Activated T-helper 1 cell treated with anti-CD3 and anti-CD28 coated beads, Interleukin-2, amount 50 U/mL, for 16 hours (primary cell): ENCODE measurements around the gene ITGA3.

Source experiments
- DNase-seq, 2 donors: peaks; one replicate each; pipeline ENCODE4 v3.0.0-alpha.2; 2020; ENCODE audit warnings: low read depth in 1 of 2, low spot score in 1 of 2

Gene ITGA3

GRCh38 chr17:50106393-50107131, 50.7 kb downstream of the ITGA3 start:
- DNase-seq, result no peak

DNA sequence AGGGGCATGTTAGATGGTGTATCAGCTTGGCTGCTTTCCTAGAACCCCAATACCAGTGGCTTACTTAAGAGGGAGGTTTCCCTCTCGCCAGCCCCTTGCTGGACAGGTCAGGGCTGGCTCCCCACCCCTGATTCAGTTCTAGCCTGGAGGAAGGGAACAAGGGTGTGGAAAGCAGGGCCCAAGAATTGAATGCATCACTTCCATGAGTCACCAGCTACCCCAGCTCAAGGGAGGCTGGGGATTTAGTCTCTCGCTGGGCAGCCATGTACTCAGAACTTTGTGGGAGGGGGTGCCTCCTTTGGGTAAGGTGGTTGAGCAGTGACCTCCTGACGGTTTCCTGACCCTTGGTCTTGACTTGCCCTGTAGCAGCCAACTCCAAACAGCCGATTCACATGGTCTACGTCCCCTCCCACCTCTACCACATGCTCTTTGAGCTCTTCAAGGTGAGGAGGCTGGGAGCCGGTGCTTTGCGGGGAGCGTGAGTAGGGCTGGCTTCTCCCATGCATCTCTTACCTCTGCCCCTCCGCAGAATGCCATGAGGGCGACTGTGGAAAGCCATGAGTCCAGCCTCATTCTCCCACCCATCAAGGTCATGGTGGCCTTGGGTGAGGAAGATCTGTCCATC, 52.0 kb downstream of the ITGA3 start:
- no peak for DNase-seq

GRCh38 chr17:50108556-50108955, 52.6 kb downstream of the ITGA3 start:
- DNase-seq, result no peak

DNA sequence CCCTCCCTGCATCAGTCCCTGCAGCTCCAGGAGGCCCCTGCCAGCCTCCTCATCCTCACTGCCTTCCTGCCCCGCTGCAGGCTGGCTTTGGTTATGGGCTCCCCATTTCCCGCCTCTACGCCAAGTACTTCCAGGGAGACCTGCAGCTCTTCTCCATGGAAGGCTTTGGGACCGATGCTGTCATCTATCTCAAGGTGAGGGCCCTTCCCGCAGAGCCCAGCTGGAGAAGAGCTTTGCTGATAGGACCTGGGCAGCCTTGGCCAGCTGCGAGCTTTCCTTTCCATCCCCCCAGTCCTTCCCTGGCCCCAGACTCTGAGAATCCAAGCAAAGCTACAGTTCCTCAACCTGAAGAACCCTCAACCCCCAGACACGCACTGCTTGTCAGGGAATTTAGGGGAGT, 53.3 kb downstream of the ITGA3 start:
- no peak for DNase-seq

- no peak for DNase-seq
Observed at GRCh38 chr17:50109785-50110184, 53.9 kb downstream of the ITGA3 start.

DNA sequence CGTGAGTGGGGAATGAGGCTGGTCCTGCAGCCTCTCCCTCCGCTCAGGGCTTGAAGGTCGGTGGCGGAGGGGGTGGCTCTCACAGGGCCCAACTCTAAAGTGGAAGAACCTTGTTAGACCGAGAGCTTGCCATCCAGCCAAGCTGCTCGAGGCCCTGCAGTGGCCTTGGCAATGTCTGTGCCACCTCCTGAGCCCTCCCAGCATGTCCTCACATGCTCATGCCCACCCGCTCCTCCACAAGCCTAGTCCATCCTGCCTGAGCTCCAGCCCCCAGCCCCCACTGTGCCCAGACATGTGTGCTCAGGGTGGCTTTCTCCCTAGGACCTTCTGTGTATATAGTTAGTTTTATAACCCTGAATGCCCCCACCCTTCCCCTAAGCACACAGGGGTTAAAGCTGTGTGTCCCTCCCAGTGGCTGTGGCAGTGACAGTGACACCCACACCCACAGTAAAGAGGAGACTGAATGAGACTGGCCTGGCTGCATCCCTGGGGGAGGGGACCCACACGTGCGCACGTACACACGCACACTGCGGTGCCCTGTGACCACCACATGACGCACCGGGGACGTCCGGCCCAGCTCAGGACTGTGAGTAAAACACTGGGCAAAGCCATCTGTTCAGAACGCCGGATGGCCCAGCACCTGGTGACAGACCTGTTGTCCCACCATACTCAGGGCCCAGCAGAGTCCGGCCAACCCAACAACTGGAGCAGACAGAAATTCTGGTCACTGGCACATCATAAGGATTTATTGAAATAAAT, 54.9 kb downstream of the ITGA3 start:
- DNase-seq, result no peak

DNA sequence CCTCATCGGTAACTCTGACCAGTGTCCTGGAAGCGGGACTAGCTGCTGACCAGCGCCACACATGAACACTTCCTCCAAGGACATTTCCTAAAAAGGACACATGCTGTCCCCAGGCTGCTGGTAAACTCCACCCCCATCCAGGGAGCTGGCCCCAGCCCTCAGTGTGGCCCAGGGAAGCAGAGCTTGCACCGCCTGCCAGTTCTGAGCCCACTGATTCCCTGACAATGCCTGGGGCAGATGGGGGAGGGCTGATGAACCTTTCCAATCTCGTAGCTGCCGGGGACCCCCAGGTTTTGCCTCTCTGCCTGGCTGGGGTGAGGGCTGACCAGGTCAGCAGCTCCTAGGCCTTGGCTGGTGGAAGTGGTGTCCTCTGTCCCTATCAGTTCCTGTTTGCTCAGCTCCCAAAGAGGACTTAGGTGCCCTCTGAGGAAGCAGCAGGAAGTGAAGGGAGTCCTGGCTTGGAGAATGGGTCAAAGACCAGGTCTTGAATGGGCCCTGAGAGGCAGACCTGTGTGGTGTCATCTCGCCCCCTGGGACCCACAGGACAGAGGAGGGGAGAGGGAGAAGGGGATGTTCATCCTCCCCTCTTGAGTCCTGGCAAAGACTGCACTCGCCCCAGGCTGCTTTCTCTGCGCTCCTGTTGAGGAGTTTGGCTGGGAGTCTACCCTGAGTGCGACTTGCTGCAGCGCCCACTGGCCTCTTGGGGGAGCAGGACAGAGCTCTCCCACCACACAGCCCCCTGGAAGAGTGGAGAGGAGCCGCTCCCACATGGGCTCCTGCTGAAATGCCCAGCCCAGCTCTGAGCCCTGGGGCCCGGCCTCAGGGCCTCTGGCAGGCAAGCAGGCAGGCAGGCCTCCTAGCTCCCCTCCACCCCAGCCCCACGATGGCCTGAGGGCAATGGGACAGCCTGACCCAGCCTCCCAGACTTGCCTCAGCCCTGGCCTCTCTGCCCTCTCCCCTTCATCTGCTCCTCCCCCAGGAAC, 56.1 kb downstream of the ITGA3 start:
- DNase-seq, result no peak

DNA sequence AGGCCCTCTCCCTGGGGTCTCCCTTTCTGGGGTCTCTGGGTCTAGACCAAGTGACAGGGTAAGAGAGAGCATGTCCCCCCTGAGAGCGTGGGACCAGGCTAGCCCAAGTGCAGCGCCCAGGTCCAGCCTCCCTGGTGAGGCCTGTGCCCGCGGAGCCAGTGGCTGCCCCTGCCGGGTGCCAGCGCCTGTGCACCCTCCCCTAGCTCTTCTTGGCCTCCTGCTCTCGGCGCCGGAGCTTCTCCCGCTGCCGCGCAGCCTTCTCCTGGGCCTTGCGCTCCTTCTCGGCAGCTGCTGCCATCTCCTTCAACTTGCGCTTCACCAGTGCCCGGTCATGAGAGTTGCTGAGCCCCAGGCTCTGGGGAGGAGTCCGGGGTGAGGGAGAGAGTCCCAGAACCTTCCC, 56.8 kb downstream of the ITGA3 start:
- DNase-seq, result no peak

DNA sequence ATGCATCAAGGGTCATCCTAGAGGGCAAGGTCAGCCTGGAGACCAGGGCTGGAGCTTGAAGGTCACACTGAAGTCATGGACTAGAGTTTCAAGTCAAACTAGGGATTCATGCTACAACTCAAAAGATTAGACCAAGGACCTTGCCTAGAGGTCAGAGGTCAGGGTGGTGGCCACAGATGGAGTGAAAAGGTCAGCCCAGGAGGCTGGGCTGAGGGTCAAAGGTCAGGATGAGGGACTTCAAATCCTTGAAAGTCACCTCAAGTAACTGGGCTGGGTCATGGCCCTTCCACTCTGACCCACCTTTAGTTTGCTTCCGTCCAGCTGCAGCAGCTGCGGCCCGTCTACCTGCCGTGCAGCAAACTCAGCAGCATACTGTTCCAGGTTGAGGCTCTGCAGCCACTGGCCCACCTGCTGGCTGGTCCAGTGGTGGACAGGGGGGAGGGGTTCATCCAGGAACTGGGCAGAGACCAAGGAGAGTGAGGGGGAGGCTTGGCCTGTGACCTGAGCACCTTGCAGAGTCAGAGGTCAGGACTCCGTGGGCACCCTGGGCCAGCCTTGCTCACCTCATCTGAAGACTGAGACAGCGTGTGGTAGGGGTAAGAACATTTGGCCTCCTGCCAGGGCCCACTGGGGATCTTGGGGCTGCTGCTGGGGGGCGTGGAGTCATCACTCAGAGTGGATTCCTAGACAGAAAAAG, 57.9 kb downstream of the ITGA3 start:
- DNase-seq, result no peak

GRCh38 chr17:50114401-50114800, 58.5 kb downstream of the ITGA3 start:
- DNase-seq, result no peak

- no peak for DNase-seq
Observed at GRCh38 chr17:50114849-50115357, 59.0 kb downstream of the ITGA3 start.

GRCh38 chr17:50115756-50116155, 59.8 kb downstream of the ITGA3 start:
- DNase-seq, result no peak

DNA sequence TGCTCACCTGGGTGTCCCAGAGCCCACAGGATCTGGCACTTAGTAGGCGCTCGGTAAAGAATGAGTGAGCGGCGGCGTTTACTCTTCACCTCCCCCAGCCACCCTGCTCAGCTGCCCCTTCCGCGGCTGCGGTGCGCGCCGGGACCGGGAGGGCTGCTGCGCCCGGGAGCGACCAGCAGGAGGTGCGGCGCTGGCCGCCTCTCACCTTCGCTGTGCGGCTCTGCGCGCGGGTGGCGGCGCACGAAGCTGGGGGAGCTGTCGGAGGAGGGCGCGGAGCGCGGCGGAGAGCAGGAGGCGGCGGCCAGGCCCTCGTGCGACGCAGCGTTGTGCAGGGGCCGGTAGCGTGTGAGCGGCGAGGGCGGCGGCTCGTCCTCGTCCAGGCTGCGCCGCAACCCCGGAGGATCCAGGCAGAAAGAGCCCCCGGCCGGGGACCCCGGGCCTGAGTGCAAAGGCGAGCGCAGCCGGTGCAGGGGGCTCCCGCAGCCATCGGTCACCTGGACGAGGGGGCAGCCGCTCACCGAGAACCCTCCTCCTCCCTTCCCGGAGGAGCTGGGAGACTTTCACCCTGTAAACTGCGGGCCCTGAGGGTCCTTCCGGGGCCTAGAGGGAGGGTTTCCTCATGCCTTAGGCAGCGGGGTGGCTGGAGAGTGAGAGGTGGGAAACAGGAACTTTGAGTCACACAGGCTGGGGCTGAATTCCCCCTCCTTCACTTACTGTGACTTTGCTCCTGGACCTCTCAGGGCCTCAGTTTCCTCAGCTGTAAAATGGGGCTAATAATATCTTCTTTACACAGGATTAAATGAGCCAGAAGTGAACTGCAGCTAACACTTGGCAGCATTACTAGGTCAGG, 61.5 kb downstream of the ITGA3 start:
- DNase-seq, result peak; percentile 39 to 53

DNA sequence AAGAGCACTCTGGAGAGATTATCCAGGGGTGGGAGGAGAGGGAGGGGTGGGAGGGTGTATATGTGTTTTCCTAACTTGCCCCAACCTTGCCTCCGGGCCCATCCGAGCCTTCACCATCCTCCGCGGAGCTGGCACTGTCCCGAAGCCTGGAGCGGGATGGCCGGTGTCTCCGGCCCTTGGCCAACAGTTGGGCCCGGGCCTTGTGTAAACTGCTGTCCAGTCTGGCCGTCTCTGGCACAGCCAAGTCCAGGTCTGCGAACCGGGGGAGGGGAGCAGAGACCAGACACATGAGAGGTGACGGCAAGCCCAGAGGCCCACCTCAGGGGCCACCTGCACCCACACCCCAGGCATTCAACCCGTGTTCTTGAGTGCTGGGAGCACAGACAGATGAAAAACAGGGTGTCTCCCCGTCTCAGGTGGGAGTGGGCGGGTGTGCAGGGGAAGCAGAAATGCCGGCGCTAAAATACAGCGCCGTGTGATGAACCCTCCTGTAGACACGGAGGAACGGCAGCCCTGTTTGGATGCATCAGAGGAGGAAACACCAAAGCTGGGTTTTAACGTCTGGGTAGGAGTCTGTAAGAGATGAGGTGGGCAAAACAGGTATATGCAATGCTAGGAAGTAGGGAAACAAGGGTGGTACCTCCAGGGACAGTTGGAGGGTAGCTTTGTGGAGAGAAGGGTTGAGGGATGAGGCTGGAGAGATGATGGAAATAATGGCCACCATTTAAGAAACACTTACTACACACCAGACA, 62.3 kb downstream of the ITGA3 start:
- no peak for DNase-seq

DNA sequence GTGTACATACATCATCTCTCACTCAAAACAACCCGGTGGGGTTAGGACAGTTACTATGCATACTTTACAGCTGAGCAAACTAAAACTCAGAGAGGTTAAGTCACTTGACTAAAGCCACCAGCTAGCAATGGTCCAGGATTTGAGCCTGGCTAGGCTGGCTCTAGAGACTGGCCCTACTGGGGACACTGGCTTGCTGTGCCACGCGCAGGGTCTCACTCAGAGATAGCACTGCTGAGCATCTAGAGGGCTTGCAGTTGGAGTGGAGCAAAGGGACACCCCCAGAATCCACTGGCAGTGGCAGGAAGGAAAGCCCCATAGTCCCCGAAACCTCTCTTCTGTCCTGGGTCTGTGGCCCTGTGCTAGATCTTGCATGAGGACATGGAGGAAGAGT, 62.9 kb downstream of the ITGA3 start:
- no peak for DNase-seq

DNA sequence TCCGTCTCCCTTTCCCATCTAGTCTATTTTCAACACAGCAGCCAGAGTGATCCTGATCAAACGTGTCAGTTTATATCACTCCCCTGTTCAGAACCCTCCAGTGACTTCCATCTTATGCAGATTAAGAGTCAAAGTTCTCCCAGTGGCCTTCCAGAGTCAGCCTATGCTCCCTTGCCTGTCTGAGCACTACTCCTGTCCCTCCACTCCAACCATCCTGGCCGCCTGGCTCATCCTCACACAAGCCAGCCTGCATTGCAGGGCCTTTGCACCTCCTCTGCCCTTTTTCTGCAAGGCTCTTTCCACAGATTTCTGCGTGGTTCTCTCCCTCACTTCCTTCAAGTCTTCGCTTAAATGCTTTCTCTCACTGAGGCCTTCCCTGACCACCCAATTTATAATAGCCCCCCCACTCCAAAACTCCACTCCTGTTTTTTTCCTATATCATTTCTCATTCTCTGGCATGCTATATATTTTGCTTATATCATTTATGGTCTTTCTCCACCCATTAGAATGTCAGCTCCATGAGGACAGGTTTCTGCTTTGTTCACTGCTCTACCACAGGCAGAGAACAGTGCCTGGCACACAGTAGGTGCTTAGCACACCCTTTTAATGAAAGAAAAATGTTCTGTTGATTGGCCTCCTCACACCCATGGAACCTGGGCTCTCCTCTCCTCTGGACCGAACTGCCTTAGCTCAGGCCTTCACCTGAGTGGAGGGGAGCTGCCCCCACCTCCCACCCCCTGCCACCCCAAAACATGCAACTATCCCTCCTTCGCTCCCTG, 64.8 kb downstream of the ITGA3 start:
- no peak for DNase-seq

GRCh38 chr17:50122945-50123344, 67.0 kb downstream of the ITGA3 start:
- no peak for DNase-seq
